GM21529 (cell line): ENCODE data around the gene CRYBA1.
"Not testable (repeated sequence)": the region's sequence is repeated elsewhere in the genome, so short reads cannot be mapped to it uniquely, and the experiment has no call there.

ENCODE experiments used
- ATAC-seq: cut with Tn5 transposase; IDR thresholded peaks from one replicate; pipeline ENCODE4 v1.9.1; 2021; ENCODE audit not compliant: unreplicated experiment

CRYBA1 gene, protein sequence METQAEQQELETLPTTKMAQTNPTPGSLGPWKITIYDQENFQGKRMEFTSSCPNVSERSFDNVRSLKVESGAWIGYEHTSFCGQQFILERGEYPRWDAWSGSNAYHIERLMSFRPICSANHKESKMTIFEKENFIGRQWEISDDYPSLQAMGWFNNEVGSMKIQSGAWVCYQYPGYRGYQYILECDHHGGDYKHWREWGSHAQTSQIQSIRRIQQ

DNA sequence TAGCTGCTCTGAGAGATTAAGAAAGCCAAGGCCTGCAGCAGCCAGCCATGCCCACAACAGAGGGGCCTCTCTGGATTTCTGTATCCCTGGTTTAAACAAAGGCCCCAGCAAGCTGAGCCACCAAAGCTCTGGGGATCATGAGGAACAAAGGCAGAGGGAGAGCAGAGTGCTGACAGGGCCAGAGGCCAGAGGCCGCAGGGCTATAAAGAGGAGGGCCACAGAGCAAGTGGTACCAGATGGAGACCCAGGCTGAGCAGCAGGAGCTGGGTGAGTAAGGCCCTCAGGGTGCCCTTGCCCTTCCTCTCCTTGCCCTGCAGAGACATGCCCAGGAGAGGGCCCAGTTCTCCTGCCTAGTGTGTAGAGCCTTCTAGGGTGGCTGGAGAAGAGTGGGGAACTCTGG, at the start of gene CRYBA1:
Gene CRYBA1 (plus strand): TSS at position 232 of the 400 bp plus-strand sequence. CDS start 5 bp downstream, at position 237.
- ATAC-seq = no peak

DNA sequence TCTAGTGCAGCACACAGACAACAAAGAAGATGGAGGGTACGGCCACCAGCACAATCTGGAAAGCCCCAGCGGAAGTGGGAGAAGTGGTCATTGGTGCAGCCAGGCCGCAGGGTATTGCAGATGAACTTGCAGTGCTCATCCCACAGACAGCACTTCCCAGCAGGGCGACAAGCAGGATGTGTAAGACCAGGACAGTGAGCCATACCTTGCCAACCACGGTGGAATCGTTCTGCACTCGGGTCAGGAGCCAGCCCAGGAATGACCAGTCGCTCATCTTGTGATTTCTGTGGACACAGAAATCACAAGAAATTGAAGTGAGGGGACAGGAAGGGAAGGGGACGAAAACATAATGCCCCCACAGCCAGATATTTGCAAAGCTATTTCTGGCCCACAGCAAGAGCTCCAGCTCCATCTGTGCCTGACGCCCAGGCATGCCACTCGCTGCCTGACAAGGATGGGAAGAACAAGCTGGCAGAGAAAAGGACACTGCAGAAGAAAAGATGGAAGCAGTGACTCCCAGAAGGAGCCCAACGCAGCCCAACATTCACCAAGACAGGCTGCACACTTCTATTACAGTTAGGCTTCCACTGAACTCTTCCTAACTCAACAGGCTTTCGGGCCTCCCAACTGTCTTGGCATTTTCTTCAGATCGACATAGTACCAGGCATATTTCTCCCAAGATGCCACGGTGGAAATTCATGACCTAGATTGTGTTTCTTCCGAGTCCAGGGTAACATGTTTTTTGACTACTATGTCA, 49.0 kb upstream of the CRYBA1 start:
- no peak for ATAC-seq

DNA sequence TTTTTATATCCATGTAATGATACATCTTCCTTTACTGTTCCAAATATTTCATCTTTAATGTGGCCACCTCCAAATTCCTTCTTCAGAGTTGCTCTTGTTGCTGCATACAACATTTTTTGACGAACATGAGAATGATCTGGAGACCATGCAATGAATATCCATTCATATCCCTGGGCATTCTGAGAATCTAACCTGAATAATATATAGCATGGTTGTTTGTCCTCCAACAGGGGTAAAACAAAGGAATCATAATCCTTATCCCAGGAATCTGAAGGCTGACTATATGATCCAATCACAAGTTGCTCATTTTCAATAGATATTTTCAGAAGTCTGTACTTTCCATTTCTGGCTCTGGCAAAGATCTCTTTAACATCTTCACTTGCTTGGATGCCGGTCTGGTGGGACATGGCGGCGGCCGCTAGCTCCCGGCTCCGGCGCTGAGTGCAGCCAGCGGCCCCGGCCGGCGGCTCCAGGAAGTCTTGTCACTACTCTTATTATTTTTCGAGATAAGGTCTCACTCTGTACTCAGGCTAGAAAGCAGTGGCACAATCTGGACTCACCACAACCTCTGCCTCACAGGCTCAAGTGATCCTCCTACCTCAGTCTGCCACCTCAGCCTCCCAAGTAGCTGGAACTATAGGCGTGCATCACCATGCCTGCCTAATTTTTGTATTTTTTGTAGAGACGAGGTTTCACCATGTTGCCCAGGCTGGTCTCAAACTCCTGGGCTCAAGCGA, 42.4 kb upstream of the CRYBA1 start:
- ATAC-seq = not testable (repeated sequence)

DNA sequence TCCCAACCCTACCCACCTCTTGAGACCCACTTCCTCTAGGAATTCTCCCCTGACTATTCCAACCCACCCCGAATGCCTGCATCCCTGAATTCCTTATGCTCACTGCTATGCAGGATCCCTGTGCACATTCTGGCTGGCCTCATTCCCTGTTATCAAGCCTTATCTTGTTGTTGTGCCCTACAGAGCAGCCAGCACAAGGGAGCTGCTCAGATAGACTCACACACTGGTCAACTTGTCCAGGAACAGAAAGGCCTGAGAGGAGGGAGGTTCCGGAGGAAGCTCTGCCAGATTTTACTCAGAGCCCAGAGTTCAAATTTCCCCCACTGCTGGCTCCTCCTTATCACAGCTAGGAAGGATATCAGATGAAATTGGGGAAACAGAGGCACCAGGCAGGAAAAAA, 41.6 kb upstream of the CRYBA1 start:
- ATAC-seq = no peak

DNA sequence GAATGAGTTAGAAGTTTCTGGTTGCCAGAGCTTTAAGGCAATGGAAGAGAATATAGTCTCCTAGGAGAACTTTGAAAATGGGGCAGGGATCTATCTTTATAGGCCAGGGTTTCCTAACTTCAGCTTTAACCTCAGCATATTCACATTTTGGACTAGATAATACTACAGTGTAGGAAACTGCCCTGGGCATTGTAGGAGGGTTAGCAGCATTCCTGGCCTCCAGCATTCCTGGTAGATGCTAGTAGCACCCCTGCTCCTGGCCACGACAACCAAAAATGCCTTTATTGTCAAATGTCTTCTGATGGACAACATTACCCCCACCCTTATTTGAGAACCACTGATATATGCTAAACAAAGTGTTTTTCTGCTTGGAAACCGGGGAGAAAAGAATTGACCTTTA, 38.7 kb upstream of the CRYBA1 start:
- ATAC-seq = no peak

DNA sequence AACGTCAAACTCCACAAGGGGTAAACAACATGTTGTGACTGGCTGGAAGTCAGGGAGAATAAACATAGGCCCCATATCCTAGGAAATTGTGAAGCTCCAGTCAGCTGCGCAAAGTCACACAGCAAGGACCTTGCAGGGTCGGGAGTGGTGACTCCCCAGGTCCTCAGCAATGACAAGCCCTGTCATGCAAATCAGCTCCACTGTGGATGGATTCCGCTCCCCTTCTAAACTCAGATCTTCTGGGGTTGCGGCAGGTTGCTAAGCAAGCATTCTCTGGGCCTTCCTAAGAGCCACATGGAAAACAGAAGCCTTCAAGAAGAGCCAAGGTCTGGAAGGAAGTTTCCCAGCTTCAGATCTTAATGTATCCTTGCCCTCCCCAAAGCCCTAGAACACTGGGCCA, 37.6 kb upstream of the CRYBA1 start:
- no peak for ATAC-seq

DNA sequence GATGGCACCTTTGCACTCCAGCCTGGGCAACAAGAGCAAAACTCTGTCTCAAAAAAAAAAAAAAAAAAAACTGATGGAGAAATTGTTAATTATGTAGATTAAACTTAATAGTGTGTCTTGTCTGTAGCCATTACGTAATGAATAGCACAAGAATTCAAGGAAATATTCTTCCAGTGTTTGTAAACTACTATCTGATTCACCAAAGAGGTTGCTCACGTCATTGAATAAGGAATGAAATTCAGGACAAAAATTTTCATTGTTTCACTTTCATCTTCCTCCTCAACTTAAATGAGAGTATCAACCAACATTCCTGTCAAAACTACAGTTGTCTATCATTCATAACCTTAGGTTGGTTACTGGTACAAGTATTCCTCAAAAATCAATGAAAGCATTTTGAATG, 35.8 kb upstream of the CRYBA1 start:
- no peak for ATAC-seq

DNA sequence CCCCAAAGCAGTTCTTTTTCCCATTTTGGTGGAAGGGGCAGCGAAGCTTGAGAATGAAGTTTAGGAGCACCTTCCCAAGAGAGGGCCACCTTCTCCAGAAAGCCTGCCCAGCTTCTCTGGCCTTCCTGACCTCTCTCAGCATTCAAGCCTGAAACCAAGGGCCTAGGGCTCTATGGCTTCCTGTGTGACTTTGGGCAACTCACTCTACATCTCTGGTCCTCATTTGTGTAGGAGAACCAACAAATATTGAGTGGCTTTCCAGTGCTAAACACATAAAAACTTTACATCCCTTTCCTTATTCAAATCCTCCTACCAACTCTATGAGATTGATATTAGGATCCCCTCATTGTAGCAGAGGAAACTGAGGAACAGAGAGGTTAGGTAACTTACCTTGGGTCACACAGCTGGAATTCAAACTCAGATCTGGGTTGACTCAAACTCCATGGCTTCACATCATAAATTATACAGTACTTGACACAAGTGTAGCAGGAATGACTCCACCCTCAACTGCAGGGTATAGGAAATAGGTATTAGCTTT, 34.5 kb upstream of the CRYBA1 start:
- no peak for ATAC-seq

DNA sequence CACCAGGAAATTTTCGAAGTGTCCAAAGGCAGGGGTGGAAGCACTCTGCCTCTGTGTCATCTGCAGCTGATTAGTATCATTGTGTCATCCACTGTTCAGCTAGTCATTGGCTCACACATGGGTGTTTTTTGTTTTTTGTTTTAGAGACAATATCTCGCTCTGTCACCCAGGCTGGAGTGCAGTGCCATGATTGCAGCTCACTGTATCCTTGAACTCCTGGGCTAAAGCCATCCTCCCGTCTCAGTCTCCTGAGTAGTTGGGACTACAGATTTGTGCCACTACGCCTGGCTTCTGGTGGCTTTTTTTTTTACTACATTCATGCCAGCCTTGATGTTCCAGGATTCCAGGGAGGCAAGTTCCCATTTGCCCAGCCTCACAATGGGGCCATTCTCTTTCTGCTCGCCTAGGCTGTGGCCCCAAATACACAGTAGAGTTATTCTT, 34.0 kb upstream of the CRYBA1 start:
- ATAC-seq = no peak

DNA sequence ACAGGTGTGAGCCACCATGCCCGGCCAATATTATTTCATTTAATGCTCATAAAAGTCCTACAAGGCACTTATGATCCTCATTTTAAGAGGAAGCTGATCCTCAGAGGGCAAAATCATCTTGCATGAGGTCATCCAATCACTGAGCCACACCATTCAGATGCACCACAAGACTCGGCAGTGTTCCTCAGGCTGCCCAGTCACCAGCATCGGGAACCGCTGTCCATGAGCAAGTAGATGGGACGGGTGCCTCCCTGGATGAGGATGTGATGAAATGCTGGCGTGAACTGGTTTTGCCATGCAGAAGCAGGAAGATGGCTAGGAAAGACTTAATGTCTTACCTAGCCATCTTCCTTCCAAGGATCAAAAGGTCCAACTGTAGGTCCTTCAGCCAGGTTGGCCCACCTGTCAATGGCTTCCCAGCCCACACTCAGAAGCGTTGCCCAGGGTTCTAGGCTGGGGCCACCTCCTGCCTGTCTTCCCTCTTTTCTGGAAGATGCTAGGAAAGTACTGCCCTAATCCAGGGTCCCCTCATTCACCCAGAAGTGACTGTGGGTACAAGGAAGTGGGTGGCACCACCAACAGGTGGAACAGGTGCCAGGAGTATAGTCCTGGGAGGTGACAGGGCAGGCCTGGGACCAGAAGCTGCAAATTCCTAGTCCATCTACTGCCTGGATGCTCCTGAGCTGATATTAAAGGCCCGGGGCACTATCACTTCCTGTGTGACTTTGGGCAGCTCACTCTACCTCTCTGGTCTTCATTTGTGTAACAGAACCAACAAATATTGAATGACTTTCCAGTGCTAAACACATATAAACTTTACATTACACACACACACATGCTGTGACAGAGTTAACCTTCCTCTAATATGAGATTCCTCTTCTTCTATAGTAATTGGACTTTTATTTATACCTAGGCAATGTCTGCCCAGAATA, 32.2 kb upstream of the CRYBA1 start:
- ATAC-seq = no peak

DNA sequence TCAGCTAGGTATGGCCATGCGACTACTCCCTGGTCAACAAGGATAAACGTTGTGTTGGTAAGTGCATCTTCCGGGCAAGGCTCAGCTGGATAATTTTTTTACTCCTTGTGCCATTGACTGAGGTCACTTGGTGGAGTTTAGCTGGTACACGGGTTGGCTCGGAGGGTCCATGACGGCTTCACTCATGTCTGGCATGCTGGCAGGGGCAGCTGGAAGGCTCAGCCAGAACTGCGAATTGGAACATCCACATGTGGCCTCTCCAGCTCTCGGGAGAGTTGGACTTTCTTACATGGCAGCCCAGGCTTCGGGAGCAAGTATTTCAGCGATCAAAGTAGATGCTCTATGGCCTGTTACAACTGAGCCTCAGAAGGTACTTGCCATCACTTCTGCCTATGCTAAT, 31.5 kb upstream of the CRYBA1 start:
- ATAC-seq = no peak

DNA sequence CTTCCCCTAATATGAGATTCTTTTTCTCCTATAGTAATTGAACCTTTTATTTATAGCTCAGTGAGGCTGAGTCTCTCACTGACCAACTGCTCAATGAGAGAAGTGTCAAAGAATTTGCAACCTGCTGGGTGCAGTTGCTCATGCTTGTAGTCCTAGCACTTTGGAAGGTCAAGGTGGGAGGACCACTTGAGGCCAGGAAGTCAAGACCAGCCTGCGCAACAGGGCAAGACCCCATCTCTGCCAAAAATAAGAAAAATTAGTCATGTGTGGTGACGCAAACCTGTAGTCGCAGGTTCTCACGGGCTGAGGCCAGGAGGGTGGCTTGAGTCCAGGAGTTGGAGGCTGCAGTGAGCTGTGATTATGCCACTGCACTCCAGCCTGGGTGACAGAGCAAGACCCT, 30.9 kb upstream of the CRYBA1 start:
- no peak for ATAC-seq

DNA sequence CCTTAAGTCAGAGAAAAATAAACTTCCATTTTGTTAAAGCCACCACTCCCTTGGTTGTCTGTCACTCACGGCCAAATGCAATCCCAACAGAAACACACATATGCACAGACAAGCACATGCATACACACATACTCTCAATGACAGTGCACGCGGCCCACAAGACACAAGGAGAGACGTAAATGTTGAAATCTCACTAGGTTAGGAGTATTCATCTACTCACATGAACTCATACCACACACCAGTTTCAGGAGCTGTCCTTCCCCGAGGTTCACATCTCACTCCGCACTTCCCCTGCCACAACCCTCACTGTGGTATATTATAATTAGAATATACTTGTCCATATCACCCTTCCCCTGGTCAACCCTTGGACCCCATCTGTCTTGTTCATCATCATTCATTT, 30.5 kb upstream of the CRYBA1 start:
- ATAC-seq = no peak

DNA sequence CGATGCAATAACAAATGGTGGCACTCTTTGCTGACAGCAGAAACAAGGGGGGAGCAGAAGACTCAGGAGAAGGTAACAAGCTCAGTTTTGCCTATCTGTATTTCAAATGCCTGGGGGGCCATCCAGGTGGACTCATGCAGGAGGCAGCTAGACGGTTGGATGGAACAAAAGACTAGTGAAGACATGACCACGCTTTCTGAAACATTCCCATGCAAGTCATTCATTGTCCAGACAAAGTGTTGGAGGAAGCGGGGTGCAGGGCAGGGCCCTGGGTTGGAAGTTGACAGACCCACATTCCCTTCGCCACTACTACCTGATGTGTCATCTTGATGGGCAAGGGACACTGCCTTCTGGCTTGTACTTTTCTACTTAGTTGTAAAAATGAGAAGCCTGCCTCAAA, 29.8 kb upstream of the CRYBA1 start:
- ATAC-seq = no peak

DNA sequence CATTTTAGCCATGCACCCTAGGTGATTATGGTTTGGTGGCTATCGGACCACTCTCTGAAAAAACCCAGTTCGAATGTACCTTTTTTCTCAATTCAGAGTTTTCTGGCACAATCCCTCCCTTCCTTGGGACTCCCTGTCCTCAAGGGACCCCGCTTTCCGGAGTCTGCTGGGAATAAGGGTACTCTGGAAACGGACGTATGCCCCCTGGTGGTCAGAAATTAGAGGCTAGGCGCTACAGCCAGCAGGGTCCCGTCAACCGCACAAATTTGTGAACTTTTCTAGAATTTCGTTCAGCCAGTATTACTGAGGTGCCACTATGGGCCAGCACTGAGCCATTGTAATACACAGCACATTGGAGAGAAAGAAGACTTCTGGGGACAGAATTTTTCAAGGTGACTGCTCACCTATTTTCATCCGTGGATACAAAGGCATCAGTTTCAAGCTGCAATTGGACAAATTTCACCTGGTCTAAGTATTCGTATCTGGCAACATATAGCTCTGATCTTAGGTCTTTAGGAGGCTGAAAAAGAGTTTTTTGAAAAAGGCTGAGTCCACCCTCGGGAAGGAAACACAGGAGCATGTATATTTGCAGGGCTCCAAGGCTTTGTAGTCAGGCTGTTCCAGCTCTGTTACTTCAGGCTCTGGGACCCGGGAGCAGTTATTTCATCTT, 27.1 kb upstream of the CRYBA1 start:
- ATAC-seq = no peak

DNA sequence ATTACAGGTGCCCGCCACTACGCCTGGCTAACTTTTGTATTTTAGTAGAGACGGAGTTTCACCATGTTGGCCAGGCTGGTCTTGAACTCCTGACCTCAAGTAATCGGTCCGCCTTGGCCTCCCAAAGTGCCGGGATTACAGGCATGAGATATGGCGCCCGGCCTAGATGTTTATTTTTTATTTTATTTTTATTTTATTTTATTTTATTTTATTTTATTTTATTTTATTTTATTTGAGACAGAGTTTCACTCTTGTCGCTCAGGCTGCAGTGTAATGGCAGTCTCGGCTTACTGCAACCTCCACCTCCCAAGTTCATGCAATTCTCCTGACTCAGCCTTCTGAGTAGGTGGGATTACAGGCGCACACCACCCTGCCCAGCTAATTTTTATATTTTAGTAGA, 25.3 kb upstream of the CRYBA1 start:
- not testable (repeated sequence) for ATAC-seq

DNA sequence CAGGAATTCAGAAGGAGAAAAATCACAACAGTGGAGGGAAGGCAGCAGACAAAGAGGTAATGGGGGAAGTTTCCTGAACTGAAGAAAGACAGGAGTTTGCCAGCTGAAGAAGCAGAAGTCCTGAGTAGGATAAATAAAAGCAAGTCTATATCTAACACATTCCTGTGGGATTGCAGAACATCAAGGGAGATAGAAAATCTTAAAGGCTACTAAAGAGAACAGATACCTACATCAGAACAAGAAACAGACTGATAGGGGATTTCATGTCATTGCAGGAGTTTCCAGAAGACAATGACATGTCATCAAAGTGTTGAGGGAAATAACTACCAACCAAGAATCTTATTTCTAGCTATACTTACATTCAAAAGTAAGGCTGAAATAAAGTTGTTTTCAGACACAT, 21.3 kb upstream of the CRYBA1 start:
- no peak for ATAC-seq

DNA sequence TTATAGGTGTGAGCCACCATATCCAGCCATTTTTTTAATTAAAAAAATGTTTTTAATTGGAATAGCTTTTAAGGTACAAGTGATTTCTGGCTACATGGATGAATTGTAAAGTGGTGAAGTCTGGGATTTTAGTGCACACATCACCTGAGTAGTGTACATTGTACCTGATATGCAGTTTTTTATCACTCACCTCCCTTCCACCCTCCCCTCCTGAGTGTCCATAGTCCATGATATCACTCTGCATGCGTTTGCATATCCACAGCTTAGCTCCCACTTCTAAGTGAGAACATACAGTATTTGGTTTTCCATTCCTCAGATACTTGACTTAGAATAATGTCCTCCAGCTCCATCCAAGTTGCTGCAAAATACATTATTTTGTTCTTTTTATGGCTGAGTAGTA, 13.4 kb upstream of the CRYBA1 start:
- no peak for ATAC-seq

DNA sequence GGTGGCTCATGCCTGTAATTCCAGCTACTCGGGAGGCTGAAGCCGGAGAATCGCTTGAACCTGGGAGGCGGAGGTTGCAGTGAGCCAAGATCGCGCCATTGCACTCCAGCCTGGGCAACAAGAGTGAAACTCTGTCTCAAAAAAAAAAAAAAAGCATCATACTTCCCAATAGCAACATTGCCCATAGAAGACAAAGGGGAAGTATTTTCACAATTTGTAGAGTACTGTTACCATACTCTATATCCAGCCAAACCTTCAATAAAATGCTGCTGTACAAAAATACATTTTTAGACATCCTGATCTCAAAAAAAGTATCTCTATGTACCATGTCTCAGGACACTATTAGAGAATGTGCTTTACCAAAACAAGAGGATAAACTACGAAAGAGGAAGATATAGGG, 11.7 kb upstream of the CRYBA1 start:
- not testable (repeated sequence) for ATAC-seq

DNA sequence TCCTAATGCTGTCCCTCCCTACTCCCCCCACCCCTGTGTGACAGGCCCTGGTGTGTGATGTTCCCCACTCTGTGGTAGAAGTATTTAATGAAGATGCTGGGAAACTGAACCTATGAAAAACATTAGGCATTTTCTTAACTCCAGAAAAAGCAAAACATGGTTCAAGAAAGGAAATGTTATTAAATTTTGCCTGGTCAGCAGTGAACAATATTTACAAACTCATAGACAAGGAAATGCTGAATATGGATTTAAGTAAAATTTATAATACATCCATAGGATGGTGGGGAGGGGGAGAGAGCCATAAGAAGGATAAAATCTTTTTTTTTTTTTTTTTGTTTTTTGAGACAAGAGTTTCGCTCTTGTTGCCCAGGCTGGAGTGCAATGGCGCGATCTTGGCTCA, 10.8 kb upstream of the CRYBA1 start:
- ATAC-seq = no peak
